GM18511 (cell line): ENCODE measurements around the gene AATK.

ENCODE experiments used
- ATAC-seq: cut with Tn5 transposase; IDR thresholded peaks from one replicate; pipeline ENCODE4 v1.9.1; 2021; ENCODE audit warnings: mild to moderate bottlenecking, moderate library complexity; ENCODE audit not compliant: unreplicated experiment

Gene AATK

GRCh38 chr17:81197409-81197795 is 31.4 kb upstream of the AATK start:
- ATAC-seq = no peak

GRCh38 chr17:81196505-81197408 is 30.7 kb upstream of the AATK start:
- no peak for ATAC-seq

DNA sequence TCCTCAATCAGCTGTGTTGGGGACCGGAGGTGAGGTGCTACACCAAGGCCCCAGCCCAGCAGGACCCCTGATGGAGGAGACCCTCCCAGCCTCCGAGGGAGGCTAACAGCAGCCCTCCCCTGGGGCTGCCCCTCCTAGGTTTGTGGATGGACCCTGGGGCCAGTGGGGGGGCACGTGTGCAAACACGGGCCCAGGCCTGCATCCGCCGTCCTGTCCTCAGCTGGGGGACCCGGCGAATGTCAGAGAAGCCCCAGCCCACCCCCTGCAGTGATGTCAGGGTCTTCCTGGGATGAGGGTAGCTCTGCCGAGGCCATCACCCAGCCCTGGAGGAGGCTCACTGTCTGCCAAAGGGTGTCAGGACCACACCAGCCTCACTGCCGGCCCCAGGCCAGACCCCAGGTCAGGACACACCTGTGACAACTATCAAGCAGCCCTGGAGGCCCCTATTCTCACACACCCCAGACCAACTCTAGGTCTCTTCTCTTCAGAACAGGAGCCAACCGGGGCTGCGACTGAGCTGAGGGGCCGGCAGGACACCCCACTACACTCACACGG is 30.0 kb upstream of the AATK start:
- ATAC-seq = no peak

DNA sequence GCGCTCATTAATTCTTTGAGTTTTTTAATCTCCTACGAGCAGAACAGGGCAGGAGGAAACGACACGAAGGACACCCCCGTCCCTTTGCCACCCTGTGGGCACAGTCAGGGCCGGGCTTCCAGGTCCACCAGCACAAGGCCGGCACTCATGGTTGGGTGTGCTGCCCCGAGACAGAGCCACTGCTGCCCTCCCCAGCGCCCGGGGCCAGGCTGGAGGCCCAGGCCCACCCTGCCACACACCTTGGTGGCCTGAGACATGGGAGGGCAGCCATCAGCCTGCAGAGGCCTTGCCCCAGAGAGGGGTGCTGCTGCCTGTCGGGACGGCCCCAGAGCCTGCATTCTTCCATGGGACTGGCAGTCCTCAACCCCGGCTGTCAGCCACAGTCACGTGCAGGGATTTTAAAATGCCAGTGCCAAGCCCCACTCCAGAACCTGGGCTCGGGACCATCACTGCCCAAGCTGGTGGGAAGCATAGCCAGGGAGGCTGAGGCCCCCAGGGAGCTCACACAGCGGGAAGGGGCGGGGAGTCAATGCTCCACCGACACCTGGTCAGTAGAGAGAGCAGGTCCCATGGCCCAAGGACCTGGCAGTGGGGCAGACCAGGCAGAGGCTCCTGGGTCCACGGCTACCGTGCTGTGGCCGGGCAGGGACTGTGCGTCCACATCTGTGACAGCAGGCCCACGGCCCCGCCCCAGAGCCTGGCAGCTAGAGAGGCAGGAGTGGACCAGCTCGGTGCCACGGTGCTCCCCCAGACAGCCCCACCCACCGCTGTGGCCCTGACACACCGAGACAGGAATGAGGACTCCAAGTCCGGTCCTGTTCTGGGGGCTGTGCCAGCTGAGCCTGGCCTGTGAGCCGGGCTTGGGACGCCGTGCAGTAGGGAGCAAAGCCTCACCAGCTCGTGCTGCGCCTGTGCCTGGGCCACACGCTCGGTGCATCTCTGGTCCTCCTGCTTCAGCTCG is 29.2 kb upstream of the AATK start:
- ATAC-seq = no peak

GRCh38 chr17:81194225-81194760 is 28.3 kb upstream of the AATK start:
- no peak for ATAC-seq

GRCh38 chr17:81193470-81194224 is 27.6 kb upstream of the AATK start:
- no peak for ATAC-seq

DNA sequence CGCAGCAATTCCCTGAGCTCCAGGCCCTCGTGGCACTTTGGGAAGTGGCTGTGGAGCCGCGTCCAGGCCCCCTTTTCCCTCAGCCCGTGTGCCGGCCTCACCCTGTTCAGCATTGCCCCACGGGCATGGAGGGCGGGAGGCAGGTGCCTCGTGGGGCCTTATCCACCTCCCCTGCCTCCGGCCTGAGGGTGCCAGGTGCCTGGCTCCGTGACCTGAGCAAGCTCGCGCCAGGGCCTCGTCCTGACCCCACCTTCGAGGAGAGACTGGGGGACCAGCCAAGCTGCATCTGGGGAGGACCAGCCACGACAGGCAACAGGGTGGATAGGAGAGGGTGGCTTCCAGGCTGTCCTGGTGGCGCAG is 27.0 kb upstream of the AATK start:
- no peak for ATAC-seq

- ATAC-seq = no peak
Measured at GRCh38 chr17:81192386-81193050, 26.5 kb upstream of the AATK start.

DNA sequence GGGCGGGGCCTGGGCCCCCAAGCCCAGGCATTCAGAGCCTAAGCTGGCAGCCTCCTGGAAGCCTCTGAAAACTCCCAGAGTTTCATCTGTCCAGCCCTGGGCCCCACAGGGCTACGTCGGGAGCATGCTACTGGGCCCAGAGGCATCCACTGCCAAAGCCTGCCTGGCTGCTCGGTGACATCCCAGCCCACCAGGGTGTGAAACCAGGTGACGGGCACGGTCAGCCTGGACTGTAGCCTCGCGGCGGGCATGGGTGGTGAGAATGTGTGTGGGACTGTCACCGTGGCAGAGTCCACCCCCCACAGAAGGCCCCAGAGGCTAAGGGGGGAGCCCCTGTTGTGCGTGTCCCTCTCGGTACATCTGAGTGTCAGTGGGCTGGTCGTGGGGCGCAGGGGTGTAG is 25.6 kb upstream of the AATK start:
- no peak for ATAC-seq

DNA sequence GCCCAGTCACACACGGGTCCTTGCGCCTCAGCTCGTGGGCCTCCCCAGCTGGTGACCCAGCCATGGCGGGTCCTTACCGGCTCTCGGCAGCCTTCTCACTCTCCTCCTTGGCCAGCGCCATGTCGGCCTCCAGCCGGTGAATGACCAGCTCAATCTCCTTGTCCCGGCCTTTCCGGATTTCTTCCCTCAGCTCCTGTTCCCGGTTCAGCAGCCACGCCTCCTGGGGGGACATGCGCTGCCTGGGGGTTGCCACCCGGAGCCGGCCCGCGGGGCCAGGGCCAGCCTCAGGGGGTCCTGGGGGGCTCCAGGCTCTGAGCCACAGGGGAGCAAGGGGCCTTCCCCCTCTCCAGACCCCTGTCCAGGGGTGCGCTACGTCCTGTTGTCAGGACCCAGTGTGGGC is 25.1 kb upstream of the AATK start:
- ATAC-seq = no peak

DNA sequence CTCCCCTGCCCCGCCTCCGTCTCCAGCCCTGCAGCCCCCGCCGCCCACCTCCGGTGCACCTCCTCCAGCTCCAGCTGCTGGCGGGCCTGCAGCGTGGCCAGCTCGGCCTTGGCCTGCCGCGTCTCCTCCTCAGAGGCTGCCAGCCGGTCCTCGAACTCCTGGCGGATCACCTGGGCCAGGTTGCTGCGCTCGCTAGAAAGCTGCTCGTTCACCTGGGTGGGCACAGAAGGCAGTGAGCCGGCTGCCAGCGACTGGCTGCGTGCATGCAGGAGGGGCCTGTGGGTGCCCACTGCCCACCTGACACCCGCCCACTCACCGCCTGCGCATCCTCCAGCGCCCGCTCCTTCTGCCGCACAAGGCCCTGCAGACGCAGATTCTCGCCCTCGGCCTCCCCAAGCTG is 24.6 kb upstream of the AATK start:
- no peak for ATAC-seq

DNA sequence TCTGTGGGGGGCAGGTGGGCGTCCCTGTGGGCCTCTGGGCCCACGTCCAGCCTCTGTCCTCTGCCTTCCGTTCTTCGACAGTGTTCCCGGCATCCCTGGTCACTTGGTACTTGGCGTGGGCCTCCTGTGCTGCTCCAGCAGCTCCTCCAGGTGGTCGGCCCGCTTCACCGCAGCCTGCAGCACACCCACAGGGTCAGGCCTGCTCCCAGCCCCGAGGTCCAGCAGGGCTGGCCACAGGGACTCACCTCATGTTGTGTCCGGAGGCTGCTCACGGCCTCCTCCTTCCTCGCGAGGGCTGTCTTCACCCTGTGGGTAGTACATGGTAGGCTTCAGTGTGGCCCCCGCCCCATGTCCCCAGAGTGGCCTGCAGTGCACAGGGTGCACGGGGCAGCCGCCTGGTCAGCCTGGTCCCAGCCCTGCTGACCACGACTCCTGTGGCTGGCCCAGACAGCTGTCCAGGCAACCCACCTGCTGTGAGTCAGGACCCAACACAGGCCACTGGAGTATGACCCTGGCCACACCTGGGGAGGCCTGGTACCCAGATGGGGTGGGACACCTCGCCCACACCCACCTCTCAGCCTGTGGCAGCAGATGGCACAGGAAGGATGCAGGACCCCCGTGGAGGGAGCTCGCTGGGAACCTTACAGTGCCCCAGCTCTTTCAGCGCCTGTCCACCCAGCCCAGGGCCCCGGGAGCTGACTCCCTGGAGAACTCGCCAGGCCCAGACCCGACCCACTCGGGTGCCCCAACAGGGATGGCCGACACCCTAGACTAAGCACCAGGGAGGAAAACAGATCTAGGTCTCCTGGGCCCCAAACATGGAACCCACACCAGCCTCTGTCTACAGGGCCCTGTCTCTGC is 23.9 kb upstream of the AATK start:
- ATAC-seq = no peak

DNA sequence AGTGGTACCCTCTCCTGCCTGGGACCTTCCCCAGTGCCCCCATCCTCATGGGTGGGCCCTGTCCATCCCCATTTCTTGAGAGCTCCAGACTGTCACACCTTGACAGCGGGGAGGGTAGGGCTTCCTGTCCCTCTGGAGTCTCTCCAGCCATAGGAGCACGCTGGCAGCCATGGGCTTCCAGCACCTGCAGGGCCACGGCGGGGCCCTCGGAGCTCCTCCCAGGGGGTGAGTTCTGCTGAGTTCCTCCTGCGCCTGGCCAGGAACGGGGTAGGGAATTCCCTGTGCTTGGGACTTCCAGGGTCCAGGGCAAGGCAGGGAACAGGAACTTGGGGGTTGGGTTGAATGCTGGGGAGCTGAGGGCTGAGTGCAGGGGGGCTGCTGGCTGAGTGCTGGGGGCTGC is 23.0 kb upstream of the AATK start:
- ATAC-seq = no peak

- ATAC-seq = no peak
Measured at GRCh38 chr17:81188491-81188840, 22.4 kb upstream of the AATK start.

DNA sequence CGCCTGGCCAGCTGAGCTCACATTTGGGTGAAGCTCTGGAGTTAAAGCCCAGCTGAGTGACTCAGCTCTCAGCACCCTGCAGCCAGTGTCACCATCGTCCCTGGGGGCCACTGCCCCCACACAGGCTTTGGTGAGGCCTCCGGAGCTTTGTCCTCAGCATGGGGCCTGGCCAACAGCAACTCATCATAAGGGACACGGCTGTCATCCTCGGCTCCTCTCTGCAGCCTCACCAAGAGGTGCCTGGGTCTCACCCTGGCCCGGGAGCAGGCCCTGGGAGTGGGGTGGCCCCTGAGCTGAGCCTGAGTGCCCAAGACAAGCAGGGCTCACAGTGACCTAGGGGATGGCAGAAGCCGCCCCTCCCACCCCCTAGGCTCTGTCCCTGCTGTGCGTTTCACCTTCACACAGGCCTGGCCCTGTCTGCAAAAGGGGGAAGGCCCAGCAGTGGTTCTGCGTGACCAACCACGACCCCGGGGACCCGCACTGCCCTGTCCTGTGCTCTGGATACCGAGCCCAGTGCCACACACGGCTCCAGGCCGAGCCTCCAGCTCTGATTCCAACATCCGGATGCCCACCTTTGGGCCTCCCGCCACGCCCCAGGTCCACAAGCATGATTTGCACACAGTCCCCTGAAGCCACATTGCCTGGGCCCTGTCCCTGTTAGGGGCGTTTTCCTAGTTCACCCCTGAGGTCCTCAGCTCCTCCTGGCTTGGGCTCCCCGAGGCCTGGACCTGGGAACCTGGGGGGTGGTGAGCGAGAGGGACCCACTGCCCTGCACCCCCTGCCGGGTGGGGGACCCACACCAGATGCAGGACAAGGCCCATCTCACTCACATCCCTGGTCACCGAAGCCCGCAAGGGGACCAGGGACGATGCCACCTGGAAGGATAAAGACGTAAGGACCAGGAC is 21.8 kb upstream of the AATK start:
- ATAC-seq = no peak

GRCh38 chr17:81187120-81187519 is 21.1 kb upstream of the AATK start:
- ATAC-seq = no peak

GRCh38 chr17:81186203-81186602 is 20.2 kb upstream of the AATK start:
- no peak for ATAC-seq

DNA sequence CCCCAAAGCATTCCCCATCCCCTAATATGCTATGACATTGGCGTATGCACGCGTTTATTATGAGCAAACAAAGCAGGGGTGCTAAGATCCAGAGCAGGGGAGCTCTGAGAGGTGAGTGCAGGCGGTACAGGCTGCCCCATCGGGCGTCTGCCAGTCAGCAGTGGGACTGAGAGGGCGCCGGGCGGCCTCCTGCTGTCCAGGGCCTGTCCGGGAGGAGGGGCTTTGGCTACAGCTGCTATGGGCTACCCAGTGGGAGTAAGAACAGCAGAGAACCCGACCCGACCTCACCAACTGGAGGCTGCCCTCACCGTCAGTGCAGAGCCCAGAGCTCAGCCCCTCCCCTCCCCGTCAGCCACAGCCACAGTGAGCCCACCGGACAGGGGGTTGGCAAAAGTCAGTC is 18.5 kb upstream of the AATK start:
- ATAC-seq = no peak
